OCI-LY7 (cell line): ENCODE results near the gene LOXHD1. TPM values are rescaled to one million over a fixed set of nuclear protein-coding genes. Genes with fewer than 3 reads are reported as not detected.

Experiments
- BruUV-seq: library from RNA; stranded (reverse); fragments of 400-500 nt; replicated peaks from 2 replicates; lab custom pipeline; 2021; lab: Mats Ljungman, UMichigan
- CTCF ChIA-PET: fragments of 300-600 bp; sonication (Branson Sonifier 250); formaldehyde crosslinking; loops from one replicate; lab custom pipeline; 2022; ENCODE audit warnings: antibody characterized with exemption; ENCODE audit not compliant: unreplicated experiment; lab: Charles Lee
- POLR2A ChIA-PET: fragments of 300-600 bp; sonication (Branson Sonifier 250); formaldehyde crosslinking; loops from one replicate; lab custom pipeline; 2022; ENCODE audit warnings: antibody characterized with exemption; lab: Charles Lee
- DNase-seq: peaks from one replicate; pipeline ENCODE4 v3.0.0-alpha.2; 2015; ENCODE audit warnings: low spot score
- H2AFZ ChIP-seq: fragments of 200-600 bp; sonication (generic), shearing (Covaris generic); 2 replicates; pipeline ENCODE4 v1.6.1; 2014; ENCODE audit warnings: mild to moderate bottlenecking, antibody characterized with exemption, low read length, moderate library complexity
- H3K27ac ChIP-seq: fragments of 200-600 bp; sonication (generic); 2 replicates; pipeline ENCODE4 v1.5.1; 2014; ENCODE audit warnings: mixed run types, low read depth, mild to moderate bottlenecking, moderate library complexity, low read length, inconsistent platforms; ENCODE audit not compliant: poor library complexity, severe bottlenecking
- H3K36me3 ChIP-seq: fragments of 200-600 bp; sonication (generic); 2 replicates; pipeline ENCODE4 v1.6.1; 2014; ENCODE audit warnings: mild to moderate bottlenecking, antibody characterized with exemption, low read length, moderate library complexity, mixed read lengths; ENCODE audit not compliant: insufficient read depth
- H3K4me1 ChIP-seq: fragments of 200-600 bp; sonication (generic); 2 replicates; pipeline ENCODE4 v1.5.1; 2014; ENCODE audit warnings: mild to moderate bottlenecking, low read length; ENCODE audit not compliant: insufficient read depth, poor library complexity, severe bottlenecking
- H3K4me2 ChIP-seq: fragments of 200-600 bp; sonication (generic); 2 replicates; pipeline ENCODE4 v1.6.1; 2014; ENCODE audit warnings: mild to moderate bottlenecking, low read length
- H3K4me3 ChIP-seq: fragments of 200-600 bp; sonication (generic); 2 replicates; pipeline ENCODE4 v1.5.1; 2014; ENCODE audit warnings: mild to moderate bottlenecking, low read depth, low read length; ENCODE audit not compliant: poor library complexity, severe bottlenecking
- H3K79me2 ChIP-seq: fragments of 200-600 bp; sonication (generic); 2 replicates; pipeline ENCODE4 v1.6.1; 2016; ENCODE audit warnings: low read depth, mild to moderate bottlenecking, low read length, moderate library complexity, mixed read lengths; ENCODE audit not compliant: insufficient read depth
- H3K9me2 ChIP-seq: fragments of 200-600 bp; sonication (generic); 2 replicates; pipeline ENCODE4 v1.6.1; 2016; ENCODE audit warnings: mild to moderate bottlenecking, low read length, mixed read lengths; ENCODE audit not compliant: insufficient read depth
- H3K9me3 ChIP-seq: fragments of 200-600 bp; sonication (generic); 2 replicates; pipeline ENCODE4 v1.6.1; 2014; ENCODE audit warnings: mild to moderate bottlenecking, mixed run types, low read length, mixed read lengths
- H4K20me1 ChIP-seq: fragments of 200-600 bp; sonication (generic); 2 replicates; pipeline ENCODE4 v1.6.1; 2014; ENCODE audit warnings: mild to moderate bottlenecking, antibody characterized with exemption, low read length, moderate library complexity, mixed read lengths; ENCODE audit not compliant: insufficient read depth
- EZH2phosphoT487 ChIP-seq: fragments of 200-600 bp; sonication (generic); IDR thresholded peaks from 2 replicates; pipeline ENCODE4 v1.6.1; 2018; ENCODE audit warnings: low read depth, borderline replicate concordance, mild to moderate bottlenecking, mixed run types, antibody characterized with exemption, low read length, moderate library complexity, mixed read lengths
- intact Hi-C: fragments of 100-400 bp; cut with micrococcal nuclease; formaldehyde crosslinking; loops from one replicate; pipeline ENCODE4 v1.10.0; 2022; ENCODE audit not compliant: unreplicated experiment
- total RNA-seq, 2 experiments: library from RNA; depleted of rRNA in 1 of 2; stranded (reverse); fragments of >200 nt in 1 of 2; shearing (Covaris generic) in 1 of 2; gene quantifications; 2 replicates each; pipeline ENCODE4 v1.2.3, GENCODE V29; 2014 to 2022
- TF ChIP-seq, protein P1 (sequence below): fragments of 200-600 bp; sonication (generic); conservative IDR thresholded peaks from 2 replicates; pipeline ENCODE4 v1.5.1; 2014; ENCODE audit warnings: mild to moderate bottlenecking, antibody characterized with exemption, low read length, moderate library complexity, mixed read lengths

Gene LOXHD1
- total RNA-seq, 2 experiments from 2014 or later: not detected

DNA sequence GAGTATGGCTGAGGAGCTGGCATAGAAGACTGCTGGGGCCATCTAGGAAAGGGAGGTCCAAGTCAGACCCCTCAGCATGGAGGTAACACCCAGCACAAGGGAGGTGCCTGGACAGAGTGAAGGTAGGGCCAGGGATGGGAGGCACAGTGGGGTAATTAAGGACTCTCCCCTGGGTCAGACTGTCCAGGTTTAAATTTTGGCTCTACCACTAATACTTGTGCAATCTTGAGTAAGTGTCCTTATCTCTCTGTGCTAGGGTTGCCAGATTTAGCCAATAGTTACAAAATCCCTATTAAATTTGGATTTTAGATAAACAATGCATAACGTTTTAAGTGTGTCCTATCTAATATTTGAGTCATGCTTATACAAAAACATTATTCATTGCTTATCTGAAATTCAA, 109.5 kb downstream of the LOXHD1 start:
- TF ChIP-seq, protein P1, sequence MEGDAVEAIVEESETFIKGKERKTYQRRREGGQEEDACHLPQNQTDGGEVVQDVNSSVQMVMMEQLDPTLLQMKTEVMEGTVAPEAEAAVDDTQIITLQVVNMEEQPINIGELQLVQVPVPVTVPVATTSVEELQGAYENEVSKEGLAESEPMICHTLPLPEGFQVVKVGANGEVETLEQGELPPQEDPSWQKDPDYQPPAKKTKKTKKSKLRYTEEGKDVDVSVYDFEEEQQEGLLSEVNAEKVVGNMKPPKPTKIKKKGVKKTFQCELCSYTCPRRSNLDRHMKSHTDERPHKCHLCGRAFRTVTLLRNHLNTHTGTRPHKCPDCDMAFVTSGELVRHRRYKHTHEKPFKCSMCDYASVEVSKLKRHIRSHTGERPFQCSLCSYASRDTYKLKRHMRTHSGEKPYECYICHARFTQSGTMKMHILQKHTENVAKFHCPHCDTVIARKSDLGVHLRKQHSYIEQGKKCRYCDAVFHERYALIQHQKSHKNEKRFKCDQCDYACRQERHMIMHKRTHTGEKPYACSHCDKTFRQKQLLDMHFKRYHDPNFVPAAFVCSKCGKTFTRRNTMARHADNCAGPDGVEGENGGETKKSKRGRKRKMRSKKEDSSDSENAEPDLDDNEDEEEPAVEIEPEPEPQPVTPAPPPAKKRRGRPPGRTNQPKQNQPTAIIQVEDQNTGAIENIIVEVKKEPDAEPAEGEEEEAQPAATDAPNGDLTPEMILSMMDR: no peak
- TF ChIP-seq EZH2phosphoT487: no peak
- Histone ChIP-seq H3K79me2 (no peaks in the 10 kb centered on the region), H3K4me3 (no peak overlapping the region), H4K20me1 (no peaks in the 10 kb centered on the region), H3K27ac (no peak overlapping the region), H3K36me3 (no peaks in the 10 kb centered on the region), H3K9me2 (no peaks in the 10 kb centered on the region), H3K4me2 (no peak overlapping the region), H2AFZ (no peak overlapping the region), H3K4me1 (no peaks in the 10 kb centered on the region), H3K9me3 (no peaks in the 10 kb centered on the region)
- intact Hi-C loops: no loop called here
- no peak for DNase-seq
- CTCF ChIA-PET: no interaction called here
- POLR2A ChIA-PET: no interaction called here
- BruUV-seq: no TSS peak

- Histone ChIP-seq H3K79me2 (no peaks in the 10 kb centered on the region), H2AFZ (no peak overlapping the region), H3K36me3 (no peaks in the 10 kb centered on the region), H3K27ac (no peak overlapping the region), H3K4me1 (no peaks in the 10 kb centered on the region), H3K9me3 (no peaks in the 10 kb centered on the region), H3K9me2 (no peaks in the 10 kb centered on the region), H3K4me3 (no peak overlapping the region), H3K4me2 (no peak overlapping the region), H4K20me1 (no peaks in the 10 kb centered on the region)
- no TSS peak for BruUV-seq
- TF ChIP-seq, protein P1: no peak
- TF ChIP-seq EZH2phosphoT487: no peak
- DNase-seq: no peak
- POLR2A ChIA-PET: no interaction called here
- CTCF ChIA-PET: no interaction called here
- intact Hi-C loops: no loop called here
Measured at GRCh38 chr18:46546111-46546640, 110.8 kb downstream of the LOXHD1 start.

GRCh38 chr18:46542545-46542944, 114.5 kb downstream of the LOXHD1 start:
- Histone ChIP-seq H3K36me3 (no peaks in the 10 kb centered on the region), H3K4me2 (no peak overlapping the region), H3K4me3 (no peak overlapping the region), H3K4me1 (no peaks in the 10 kb centered on the region), H3K9me2 (no peaks in the 10 kb centered on the region), H2AFZ (no peak overlapping the region), H4K20me1 (no peaks in the 10 kb centered on the region), H3K27ac (no peak overlapping the region), H3K9me3 (no peaks in the 10 kb centered on the region), H3K79me2 (no peaks in the 10 kb centered on the region)
- ChIA-PET CTCF (no interaction called here), POLR2A (no interaction called here)
- intact Hi-C loops: no loop called here
- DNase-seq: no peak
- no TSS peak for BruUV-seq
- TF ChIP-seq, protein P1: no peak
- no peak for TF ChIP-seq EZH2phosphoT487
